Dedifferentiated amniotic fluid mesenchymal stem cell (primary cell): Measurements from ENCODE around the gene PSMC6.
A peak's percentile ranks its signal among the peaks of the same experiment; 100 is the strongest.
"Not testable (repeated sequence)": the region's sequence is repeated elsewhere in the genome, so short reads cannot be mapped to it uniquely, and the experiment has no call there.

Experiments
- DNase-seq: peaks from one replicate; pipeline ENCODE4 v3.0.0-alpha.2; 2016; ENCODE audit errors: extremely low spot score

The PSMC6 gene

DNA sequence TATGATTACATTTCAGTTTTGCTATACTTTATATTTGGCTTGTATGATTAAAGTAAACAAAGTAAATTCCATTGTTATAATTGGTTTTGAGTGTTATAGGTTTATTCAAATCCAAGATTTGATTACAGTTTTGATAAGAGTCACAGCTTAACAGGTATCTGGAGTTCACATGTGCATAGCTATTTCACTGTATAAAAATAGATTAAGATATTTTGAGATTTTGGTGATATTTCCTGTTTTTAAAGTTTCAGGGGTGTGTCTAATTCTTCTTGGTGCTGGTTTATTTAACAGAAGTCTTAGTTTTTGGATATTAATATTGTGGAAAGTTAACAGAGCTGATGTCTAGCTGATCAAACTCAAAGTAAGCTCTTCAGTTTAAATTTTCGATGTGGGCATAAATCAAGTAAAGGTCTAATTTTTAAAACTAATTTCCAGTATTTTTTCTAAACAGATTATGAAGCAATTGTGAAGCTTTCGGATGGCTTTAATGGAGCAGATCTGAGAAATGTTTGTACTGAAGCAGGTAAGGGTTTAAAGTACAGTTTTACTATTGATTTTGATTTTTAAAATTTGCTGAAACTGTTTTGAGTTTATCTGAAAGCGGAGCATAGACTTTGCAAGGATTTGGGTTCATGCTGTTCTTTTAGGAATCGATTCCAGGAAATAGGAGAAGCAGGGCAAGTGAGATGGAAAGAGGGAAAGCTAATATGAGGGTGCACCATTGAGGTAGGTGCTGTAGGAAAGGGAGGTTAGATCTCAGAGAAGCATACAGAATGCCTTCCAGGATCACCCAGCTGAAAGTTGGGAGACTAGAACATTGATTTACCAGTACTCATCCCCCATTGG is 16.7 kb downstream of the PSMC6 start:
- no peak for DNase-seq

DNA sequence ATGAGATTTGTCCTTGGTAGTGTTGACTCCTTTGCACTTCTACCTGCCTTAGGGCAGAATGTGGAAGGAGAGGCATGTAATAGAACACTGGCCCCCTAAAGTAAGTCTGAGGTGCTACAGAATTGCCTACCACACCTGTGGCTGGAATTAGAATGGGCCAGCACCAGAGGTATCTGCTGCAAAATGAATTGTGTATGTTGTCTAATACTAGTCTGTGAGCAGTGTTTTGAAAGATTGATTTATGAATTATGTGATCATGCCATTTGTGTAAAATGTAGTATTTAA is 17.3 kb downstream of the PSMC6 start:
- no peak for DNase-seq

DNA sequence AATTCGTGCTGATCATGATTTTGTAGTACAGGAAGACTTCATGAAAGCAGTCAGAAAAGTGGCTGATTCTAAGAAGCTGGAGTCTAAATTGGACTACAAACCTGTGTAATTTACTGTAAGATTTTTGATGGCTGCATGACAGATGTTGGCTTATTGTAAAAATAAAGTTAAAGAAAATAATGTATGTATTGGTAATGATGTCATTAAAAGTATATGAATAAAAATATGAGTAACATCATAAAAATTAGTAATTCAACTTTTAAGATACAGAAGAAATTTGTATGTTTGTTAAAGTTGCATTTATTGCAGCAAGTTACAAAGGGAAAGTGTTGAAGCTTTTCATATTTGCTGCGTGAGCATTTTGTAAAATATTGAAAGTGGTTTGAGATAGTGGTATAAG is 20.5 kb downstream of the PSMC6 start:
- DNase-seq: not testable (repeated sequence)

DNA sequence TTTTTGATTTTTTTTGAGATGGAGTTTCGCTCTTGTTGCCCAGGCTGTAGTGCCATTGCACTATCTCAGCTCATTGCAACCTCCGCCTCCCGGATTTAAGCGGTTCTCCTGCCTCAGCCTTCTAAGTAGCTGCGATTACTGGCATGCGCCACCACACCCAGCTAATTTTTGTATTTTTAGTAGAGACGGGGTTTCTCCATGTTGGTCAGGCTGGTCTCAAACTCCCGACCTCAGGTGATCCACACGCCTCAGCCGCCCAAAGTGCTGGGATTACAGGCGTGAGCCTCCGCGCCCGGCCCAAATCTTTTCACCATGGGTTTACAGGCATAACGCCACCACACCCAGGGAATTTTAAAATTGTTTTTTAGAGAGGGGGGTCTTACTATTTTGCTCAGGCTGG is 22.0 kb downstream of the PSMC6 start:
- DNase-seq: not testable (repeated sequence)

DNA sequence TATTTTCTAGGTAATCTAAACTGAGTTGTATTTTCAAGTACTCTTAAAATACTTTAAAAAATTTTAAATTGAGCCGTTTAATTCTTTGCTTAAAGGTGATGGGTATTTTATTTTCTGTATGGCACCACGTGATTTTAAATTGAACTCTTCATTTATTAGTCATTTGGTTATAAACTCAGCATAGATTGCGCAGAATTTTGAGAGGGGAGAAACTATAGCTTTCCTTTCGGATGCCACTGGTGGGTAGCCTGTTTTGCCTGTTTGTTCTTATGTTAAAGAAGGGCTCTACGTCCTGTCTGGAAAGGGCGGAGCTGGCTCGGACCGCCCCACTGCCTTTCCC is 22.6 kb downstream of the PSMC6 start:
- no peak for DNase-seq

DNA sequence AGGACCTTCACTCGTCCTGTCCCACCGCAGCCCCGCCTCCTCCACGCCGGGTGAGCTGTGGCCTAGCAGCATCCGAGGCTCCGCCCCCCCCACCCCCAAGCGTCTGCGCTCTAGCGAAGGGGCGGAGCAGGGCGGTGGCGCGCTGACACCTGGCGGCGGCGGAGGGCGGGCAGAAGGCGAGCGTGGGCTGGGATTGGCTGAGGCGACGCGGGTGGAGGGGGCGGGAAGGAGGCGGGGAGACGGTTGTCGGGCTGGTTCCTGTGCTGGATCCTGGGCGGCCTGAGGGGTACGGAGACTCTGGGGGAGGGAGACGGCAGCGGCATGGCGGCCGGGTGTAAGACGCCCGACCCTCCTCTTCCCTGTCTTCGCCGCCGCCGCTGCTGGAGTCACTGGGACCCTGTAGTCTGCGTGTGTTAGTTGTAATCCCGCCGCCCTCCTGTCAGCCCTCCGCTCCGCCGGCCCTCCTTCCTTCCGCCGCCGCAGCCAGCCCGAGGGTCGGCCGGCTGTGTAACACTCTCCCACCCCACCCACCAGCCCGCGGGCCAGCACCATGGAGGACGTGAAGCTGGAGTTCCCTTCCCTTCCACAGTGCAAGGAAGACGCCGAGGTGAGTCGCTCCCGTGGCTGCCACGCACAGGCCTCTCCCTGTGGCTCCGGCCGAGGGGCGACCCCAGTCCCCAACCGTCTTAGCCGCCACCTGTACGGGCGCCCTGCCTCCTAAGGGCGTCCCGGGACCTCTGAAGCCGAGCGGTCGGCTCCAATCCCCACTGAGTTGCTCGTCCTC is 23.1 kb downstream of the PSMC6 start, which contains the start of gene STYX:
Gene STYX (plus strand): TSS at position 242 of the 784 bp plus-strand sequence. CDS start 309 bp downstream, at position 551.
- peak; percentile 94 for DNase-seq

DNA sequence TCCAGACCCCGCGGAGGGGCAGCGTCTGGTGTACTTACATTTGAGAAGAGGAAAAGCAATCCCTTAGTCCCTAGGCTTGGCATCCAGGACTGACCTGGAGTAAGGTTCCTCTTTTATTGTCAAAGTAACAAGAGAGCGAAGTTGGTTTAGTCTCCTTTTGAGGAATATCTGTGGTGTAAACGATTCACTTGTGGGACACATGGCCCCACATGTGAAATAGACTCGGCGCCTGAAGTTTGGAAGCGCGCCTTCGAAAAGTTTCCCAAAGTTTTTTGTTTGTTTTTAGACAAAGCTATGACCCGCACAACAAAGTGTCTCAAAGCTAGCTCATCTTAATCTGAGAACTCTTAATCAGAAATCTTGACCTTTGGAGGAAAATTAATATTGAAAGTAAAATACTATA is 23.7 kb downstream of the PSMC6 start:
- DNase-seq: no peak

DNA sequence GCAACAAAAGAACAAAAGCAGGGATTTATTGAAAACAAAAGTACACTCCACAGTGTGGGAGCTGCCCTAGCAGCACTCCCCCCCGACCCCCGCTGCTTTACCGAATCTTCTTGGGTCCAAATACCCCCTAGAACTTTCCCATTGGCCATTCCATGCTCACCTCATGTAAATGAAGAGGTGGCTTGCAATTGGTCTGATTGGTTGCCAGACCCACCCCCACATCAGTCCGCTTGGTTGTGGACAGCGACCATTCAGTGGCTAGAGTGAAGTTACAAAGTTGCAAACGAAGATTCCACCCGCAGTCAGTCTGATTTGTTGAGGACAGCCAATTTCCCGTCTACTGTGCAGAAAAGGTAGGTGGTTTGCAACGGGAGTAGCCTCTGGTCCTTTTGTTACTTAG is 26.8 kb downstream of the PSMC6 start:
- DNase-seq: no peak

DNA sequence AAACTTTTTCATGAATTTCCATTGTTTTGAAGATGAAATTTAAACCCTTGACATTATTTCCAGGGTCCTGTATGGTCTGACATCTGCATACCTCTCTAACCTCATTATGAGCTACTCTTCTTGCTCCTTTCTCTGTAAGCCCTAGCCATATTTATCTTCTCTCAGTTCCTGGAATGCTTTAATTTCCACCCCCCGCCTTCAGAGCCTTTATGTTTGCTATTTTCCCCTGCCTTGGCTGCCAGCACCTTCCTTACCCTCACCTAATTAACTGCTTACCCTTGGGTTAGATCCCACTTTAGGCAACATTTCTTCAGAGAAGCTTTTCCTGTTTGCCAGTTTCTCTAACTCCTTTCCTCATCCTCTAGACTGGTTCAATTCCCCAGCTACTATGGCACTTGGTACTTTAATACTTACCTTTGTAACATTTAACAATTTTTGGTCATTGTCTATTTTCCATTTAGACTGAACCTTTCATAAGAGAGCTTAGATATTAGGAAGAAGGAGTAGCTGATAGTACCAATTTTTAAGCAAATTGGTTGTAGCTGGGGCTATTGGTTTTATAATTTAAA is 29.0 kb downstream of the PSMC6 start:
- DNase-seq: no peak

DNA sequence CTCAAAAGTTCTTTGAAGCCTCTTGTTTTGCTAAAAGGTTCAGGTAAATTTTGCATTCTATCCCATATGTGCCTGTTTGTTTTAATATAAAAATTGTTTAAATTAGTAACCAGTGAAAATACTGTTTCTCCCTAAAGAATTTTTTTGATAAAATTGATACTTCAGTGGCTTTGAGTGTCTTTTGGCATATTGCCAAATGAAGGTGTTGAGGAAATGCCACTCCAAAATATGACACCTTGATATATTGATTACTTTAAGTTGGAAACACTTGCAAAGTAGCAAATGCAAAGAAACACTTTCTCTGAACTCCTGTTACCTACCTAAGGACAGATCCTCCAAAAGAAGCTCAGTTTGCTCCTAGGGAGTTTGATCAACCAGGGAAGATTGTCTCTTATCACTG is 31.4 kb downstream of the PSMC6 start:
- no peak for DNase-seq

DNA sequence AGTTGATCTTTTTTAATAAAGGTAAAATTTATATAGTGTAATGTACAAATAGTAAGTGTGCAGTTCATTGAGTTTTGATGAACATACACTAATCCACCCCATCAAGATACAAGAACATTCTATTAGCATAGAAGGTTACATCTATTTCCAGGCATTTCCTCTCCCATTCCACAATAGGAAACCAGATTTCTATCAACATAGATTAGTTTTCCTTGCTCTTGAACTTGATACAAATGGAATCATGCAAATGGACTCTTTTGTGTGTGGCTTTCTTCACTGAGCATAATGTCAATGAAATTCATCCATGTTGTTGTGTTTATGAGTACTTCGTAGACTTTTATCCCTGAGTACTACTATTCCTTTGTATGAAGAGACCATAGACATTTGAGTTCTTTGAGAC is 33.8 kb downstream of the PSMC6 start:
- no peak for DNase-seq

DNA sequence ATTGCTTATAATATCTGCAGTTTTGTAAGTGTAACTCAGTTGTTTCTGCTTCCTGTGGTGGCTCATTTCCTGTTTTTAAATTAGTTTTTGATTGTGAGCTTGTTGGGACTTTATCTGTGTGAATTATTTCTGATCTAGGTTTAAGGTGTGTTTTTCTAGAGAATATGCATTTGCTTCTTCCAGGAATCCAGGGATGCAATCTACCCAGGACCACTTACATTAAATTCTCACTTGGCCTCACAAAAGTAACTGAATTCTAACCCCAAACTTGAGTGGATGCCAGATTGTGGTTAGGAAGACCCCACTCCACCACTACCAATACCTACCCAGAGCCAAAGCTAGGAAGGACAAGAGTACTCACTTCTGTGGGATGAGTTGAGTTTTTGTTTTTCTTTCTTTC is 34.9 kb downstream of the PSMC6 start:
- no peak for DNase-seq

DNA sequence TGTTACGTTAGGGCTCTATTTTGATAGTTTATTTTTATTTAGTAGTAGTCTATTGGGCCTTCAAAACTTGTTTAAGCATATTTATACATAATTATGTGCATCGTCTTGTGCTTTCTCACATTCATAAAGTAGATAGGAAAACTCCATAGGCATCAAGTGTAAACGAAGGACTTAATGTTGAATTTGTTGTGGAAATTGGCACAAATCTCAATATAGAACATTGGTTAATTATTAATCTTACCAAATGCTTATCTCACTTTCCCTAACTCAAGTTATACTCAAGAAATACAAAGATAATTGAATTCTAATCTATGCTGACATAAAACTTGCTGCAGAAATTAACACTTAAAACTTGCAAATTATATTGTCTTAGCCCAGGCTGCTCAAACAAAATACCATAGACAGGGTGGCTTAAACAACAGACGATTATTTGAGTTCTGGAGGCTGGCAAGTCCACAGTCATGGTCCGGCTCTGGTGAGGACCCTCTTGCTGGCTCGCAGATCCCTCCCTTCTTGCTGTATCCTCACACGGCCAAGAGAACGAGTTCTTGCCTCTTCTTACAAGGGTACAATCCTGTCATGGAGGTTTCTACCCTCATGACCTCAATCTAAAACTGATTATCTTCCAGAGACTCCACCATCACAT is 41.8 kb downstream of the PSMC6 start:
- DNase-seq: no peak

DNA sequence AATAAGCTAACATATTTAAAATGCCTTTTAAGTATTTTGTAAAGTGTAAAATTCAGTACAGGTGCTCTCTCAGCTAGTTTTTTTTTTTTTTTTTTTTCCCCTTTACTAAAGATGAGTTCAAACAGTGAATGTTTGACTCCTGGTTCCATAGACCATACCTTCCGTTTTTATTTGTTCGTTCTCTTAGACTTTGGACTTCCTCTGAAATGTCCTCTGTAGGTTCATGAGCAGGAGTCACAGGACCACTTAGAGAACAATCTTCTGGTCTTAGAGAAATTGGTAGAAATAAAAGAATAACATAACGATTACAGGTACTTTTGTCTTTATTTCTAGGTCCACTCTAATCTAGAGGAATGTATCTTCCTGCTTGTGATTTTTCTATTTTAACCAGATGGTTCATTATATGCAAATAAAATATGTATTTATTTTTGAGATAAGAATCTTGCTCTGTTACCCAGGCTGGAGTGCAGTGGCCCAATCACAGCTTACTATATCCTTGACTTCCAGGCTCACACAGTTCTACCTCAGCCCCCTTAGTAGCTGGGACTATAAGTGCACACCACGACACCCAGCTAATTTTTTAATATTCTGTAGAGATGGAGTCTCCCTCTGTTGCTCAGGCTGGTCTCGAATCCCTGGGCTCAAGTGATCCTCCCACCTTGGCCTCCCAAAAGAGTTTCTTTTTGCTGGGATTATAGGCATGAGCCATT is 48.8 kb downstream of the PSMC6 start:
- DNase-seq: no peak

DNA sequence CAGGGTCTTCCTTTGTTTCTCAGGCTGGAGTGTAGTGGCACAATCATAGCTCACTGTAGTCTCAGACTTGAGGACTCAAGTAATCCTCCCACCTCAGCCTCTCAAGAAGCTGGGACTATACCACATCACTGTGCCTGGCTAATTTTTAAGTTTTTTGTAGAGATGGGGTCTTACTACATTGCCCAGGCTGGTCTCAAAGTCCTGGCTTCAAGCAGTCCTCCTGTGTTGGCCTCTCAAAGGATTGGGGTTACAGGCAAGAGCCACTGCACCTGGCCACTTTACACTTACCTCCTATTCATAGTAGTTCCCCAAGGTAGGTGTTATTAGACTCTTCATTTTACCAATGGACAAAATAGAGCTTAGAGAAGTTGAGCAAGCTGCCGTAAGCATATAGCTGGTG is 52.1 kb downstream of the PSMC6 start:
- DNase-seq: no peak

DNA sequence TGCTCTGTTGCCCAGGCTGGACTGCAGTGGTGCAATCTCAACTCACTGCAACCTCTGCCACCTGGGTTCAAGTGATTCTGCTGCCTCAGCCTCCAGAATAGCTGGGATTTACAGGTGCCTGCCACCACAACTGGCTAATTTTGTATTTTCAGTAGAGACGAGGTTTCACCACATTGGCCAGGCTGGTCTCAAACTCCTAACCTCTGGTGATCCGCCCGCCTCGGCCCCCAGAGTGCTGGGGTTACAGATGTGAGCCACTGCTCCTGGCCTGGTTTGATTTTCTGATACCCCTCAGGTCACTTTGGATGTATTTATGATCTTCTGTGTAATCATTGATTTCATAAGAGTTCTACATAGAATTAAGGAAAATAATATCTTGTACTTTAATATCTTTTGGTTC is 55.9 kb downstream of the PSMC6 start:
- not testable (repeated sequence) for DNase-seq

DNA sequence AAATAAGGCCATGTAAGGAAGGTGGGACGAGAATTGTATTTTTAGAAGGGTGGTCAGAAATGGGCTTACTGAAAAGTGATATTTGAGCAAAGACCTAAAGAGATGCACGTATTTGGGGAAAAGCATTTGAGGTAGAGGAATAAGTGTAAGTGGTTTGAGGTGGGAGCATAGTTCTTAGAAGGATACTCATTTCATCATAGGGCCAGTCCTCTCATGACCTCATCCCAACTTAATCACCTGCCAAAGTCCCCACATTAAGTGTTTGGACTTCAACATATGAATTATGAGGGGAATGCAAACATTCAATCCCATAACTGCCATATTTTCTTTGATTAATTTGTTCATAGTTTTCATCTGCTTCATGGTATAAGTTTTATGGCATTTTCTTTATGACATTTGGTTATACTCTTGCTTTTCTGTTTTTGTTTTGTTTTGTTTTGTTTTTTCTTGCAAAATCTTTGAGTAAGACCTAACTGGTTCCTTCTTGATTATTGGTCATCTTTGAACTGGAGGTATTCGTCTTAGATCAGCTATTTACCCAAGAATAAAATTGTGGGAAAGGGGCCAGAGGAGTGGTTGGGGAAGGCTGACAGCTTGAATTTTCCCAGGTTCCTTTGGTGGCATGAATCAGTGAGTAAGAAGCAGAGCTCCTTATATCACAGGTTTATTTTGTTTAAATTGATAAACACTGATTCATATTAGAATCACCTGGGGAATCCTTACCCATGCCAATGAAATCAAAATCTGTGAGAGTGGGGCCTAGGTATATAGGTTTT is 60.2 kb downstream of the PSMC6 start:
- no peak for DNase-seq

DNA sequence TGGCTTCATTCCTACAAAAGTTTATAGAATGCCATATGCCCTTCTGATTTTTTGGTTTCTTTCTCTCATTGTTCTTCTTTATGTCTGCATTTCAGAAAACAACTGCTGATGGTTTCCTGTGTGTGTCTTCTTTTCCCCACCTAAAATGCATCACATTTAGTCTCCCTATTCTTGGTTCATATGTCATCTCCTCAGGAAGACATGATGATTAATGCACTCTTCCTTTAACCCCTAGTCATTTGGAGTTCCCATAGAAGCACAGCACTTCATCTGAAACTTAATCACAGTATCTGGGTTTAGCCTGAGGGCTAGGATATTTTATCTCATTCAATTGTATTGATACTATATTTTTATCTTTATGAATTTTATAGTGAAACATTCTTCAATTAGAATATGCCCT is 62.9 kb downstream of the PSMC6 start:
- no peak for DNase-seq

DNA sequence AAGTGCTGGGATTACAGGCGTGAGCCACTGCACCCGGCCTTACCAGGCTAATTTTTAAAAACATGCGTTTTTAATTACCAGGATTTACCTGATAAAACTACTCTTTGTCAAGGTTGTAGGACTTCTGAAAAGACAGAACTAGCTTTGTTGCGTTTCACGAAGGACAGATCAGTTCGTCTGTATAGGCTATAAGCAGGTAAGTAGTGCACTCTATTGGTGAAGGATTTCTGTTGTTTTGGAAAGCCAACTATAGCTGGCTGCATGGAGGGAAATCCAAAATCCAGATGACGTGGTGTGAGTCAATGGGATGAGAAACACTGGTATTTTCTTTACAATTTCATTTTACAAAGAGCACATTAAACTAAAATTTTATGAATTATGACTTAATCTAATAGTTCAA is 69.8 kb downstream of the PSMC6 start:
- DNase-seq: no peak
